ENCODE measurements around the gene NPM1.

Gene NPM1

DNA sequence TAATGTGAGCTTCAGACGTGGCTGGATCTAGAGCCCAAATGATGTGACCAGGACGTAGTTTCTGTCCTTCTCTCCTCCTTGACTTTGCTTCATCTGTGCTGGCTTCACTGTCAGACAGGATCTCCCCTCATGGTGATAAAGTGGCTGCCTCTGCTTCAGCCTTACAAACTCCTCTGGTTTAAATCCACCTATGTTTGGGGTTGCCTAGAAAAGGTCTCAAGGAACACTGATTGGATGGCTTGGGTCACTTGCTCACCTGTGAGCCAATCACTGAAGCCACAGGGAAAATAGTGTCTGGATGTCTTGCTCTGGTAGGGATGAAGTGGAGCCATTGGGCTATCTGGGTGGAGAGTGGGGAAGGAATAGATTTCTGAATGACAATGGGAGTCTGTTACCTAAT, 67.9 kb downstream of the NPM1 start:
- H3K27ac ChIP-seq: no peak overlapping the region
- no peak for DNase-seq
- H3K4me3 ChIP-seq (ENCODE audit: low read depth, low read length): no peak overlapping the region
- no peaks in the 10 kb centered on the region for H3K36me3 ChIP-seq (replicated peaks)
- in situ Hi-C loops (cut with HindIII; ENCODE audit: low pct_ligation_motif_present, low sequenced_read_pairs): no loop called here
- TF ChIP-seq, protein P1, sequence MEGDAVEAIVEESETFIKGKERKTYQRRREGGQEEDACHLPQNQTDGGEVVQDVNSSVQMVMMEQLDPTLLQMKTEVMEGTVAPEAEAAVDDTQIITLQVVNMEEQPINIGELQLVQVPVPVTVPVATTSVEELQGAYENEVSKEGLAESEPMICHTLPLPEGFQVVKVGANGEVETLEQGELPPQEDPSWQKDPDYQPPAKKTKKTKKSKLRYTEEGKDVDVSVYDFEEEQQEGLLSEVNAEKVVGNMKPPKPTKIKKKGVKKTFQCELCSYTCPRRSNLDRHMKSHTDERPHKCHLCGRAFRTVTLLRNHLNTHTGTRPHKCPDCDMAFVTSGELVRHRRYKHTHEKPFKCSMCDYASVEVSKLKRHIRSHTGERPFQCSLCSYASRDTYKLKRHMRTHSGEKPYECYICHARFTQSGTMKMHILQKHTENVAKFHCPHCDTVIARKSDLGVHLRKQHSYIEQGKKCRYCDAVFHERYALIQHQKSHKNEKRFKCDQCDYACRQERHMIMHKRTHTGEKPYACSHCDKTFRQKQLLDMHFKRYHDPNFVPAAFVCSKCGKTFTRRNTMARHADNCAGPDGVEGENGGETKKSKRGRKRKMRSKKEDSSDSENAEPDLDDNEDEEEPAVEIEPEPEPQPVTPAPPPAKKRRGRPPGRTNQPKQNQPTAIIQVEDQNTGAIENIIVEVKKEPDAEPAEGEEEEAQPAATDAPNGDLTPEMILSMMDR (IDR thresholded peaks at IDR 0.05; ENCODE audit: low read depth, low read length, missing control alignments): no peak
- H3K27me3 ChIP-seq (replicated peaks): peaks cover 2% of the 10 kb centered on the region

DNA sequence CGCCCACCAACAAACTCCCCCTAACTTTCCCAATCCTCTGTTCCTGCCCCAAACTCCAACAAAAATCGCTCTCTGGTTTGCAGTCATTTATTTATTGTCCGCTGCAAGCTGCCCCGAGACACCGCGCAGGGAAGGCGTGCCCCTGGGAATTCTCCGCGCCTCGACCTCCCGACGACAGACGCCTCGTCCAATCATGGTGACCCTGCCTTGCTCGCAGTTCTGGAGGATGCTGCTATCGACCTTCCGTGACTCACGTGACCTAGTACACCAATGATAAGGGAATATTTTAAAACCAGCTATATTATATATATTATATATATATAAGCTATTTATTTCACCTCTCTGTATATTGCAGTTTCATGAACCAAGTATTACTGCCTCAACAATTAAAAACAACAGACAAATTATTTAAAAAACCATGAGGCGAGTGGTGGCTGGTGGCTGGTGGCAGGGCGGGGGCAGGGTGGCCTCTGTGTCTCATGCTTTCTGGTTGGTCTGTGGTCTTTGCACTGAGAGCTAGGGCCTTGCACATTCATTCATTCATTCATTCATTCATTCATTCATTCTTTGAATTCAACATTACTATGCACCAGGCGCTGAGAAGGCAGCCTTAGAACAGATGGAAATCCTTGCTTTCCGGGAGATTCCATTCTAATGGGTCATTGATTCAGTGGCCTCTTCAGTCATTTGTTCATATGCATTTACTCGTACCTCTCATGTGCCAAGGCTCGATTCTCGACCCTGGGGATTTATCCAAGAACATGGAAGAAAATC, 69.7 kb downstream of the NPM1 start:
- TF ChIP-seq, protein P1 (IDR thresholded peaks at IDR 0.05; ENCODE audit: low read depth, low read length, missing control alignments): no peak
- no peak overlapping the region for H3K4me3 ChIP-seq (ENCODE audit: low read depth, low read length)
- H3K27ac ChIP-seq: no peak overlapping the region
- in situ Hi-C loops (cut with HindIII; ENCODE audit: low pct_ligation_motif_present, low sequenced_read_pairs): no loop called here
- no peak for DNase-seq
- H3K27me3 ChIP-seq (replicated peaks): peaks cover 2% of the 10 kb centered on the region
- no peaks in the 10 kb centered on the region for H3K36me3 ChIP-seq (replicated peaks)

DNA sequence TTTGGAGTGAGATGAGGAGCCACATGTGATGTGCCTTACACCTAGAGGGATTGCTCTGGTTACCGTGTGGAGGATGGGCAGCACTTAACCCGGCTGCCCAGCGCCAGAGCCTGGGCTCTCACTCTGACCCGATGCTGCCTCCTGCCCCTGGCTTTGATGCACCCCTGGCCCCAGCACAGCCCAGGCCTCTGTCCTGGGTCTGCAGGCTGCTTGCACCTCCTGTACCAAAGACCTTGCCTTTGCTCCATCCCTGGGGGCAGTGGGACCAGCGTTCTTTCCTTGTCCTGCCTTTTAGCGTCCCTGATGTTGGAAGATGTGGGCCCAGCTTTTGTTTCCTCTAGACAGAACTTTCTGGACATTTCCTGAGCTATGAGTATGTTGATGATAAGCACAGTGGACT, 72.2 kb downstream of the NPM1 start:
- Histone ChIP-seq H3K27ac (no peak overlapping the region), H3K36me3 (replicated peaks) (no peaks in the 10 kb centered on the region), H3K27me3 (replicated peaks) (peaks cover 9% of the 10 kb centered on the region), H3K4me3 (ENCODE audit: low read depth, low read length) (no peak overlapping the region)
- in situ Hi-C loops (cut with HindIII; ENCODE audit: low pct_ligation_motif_present, low sequenced_read_pairs): no loop called here
- DNase-seq: no peak
- TF ChIP-seq, protein P1 (IDR thresholded peaks at IDR 0.05; ENCODE audit: low read depth, low read length, missing control alignments): no peak
